Bronchial epithelial cell (primary cell): ENCODE data around the gene ZNF319. TPM values are rescaled to one million over a fixed set of nuclear protein-coding genes. Genes with fewer than 3 reads are reported as not detected.

Experiments
- DNase-seq: peaks from one replicate; pipeline ENCODE4 v3.0.0-alpha.2; 2010; ENCODE audit warnings: low read depth
- FAIRE-seq: peaks from 2 replicates; lab custom pipeline; 2011; peaks lifted over from hg19 to GRCh38; lab: Jason Lieb, UNC
- H3K27me3 ChIP-seq: 2 replicates; pipeline ENCODE4 v1.5.1; 2011; ENCODE audit warnings: low read length; ENCODE audit not compliant: control insufficient read depth, insufficient read depth
- H3K36me3 ChIP-seq: 2 replicates; pipeline ENCODE4 v1.5.1; 2011; ENCODE audit warnings: low read length; ENCODE audit not compliant: control insufficient read depth, insufficient read depth
- H3K4me3 ChIP-seq: 2 replicates; pipeline ENCODE4 v1.5.1; 2011; ENCODE audit warnings: mild to moderate bottlenecking, low read depth, low read length, control low read depth
- total RNA-seq: library from RNA; depleted of rRNA; stranded (reverse); fragments of >200 nt; gene quantifications from 2 replicates; pipeline ENCODE4 v1.2.1, GENCODE V29; 2014
- TF ChIP-seq, protein P1 (sequence below): IDR thresholded peaks from 2 replicates; pipeline ENCODE4 v1.5.1; 2011; ENCODE audit warnings: mild to moderate bottlenecking, moderate library complexity, low read length, control low read depth, inconsistent platforms; ENCODE audit not compliant: insufficient read depth, severe bottlenecking

ZNF319 gene
- total RNA-seq, 1 donor from 2014 or later = 2.4 TPM

DNA sequence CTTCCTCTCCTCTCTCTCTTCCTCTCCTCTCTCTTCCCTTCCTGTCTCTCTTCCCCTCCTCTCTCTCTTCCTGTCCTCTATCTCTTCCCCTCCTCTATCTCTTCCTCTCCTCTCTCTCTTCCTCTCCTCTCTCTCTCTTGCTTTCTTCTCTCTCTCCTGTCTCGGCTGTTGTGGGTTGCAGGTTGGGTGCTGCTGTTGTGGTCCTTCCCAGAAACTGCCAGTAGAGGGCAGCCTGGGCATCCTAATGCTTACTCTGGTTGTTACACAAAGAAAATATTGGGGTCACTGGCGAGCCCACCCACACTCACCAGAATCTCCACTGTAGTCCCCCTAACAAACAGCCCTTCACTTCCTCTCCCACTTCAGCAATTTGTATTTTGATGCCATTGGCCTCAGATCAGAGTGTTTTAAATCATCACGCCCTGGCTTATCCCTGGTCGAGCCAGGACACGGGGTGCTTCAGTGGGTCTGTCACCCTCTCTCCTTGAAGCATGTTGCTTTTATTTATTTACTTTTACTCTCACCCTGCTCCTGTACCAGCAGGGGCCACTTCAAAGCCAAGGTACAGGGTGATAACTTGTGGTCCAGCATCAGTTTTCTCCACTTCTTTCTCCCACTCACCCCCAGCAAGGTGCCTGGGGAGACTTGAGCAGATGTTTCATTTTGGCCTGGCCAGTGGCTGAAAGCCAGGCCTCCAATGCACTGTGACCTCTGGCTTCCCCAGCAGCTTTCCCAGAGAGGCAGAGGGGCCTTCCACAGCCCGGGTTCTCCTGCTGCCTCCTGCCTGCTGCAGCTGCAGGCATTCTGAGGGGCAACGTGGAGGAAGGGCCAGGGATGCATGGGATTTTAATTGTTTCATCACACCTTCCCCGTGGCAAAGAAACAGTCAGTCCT lies 20.4 kb upstream of the ZNF319 start:
- Histone ChIP-seq H3K36me3 (peaks cover 6% of the 10 kb centered on the region), H3K4me3 (no peak overlapping the region), H3K27me3 (no peaks in the 10 kb centered on the region)
- FAIRE-seq (no peak), DNase-seq (peak; percentile 48)
- TF ChIP-seq, protein P1, sequence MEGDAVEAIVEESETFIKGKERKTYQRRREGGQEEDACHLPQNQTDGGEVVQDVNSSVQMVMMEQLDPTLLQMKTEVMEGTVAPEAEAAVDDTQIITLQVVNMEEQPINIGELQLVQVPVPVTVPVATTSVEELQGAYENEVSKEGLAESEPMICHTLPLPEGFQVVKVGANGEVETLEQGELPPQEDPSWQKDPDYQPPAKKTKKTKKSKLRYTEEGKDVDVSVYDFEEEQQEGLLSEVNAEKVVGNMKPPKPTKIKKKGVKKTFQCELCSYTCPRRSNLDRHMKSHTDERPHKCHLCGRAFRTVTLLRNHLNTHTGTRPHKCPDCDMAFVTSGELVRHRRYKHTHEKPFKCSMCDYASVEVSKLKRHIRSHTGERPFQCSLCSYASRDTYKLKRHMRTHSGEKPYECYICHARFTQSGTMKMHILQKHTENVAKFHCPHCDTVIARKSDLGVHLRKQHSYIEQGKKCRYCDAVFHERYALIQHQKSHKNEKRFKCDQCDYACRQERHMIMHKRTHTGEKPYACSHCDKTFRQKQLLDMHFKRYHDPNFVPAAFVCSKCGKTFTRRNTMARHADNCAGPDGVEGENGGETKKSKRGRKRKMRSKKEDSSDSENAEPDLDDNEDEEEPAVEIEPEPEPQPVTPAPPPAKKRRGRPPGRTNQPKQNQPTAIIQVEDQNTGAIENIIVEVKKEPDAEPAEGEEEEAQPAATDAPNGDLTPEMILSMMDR = peak; percentile 80

DNA sequence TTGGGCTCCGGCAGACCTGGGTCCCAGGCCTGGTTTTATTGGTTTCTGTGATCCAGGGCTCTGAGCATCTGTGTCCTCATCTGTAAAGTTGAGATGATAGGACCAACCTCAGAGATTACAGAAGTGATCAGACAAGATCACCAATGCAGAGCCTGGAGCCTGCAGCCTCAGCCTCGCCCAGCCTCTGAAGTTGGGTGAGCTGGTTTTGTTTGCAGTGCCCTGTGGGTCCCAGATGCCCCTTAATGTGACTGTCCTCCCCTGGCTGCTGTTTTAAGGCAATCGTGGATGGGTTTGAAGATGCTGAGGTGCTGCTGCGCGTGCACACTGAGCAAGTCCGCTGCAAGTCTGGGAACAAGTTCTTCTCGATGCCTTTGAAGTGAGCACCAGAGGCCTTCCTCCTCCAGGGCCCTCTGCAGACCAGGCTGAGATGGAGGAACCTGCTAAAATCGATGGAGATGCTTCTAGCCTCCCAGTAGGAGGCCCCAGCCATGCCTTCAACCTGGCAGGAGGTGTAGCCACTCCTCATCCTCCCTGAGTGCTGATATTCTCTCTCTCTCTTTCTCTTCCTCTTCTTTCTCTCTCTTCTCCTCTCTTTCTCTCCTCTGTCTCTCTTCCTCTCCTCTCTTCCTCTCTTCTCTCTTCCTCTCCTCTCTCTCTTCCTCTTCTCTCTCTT lies 19.5 kb upstream of the ZNF319 start:
- FAIRE-seq = no peak
- H3K27me3 ChIP-seq = no peaks in the 10 kb centered on the region
- no peak for DNase-seq
- TF ChIP-seq, protein P1 = no peak
- no peak overlapping the region for H3K4me3 ChIP-seq
- peaks cover 6% of the 10 kb centered on the region for H3K36me3 ChIP-seq

DNA sequence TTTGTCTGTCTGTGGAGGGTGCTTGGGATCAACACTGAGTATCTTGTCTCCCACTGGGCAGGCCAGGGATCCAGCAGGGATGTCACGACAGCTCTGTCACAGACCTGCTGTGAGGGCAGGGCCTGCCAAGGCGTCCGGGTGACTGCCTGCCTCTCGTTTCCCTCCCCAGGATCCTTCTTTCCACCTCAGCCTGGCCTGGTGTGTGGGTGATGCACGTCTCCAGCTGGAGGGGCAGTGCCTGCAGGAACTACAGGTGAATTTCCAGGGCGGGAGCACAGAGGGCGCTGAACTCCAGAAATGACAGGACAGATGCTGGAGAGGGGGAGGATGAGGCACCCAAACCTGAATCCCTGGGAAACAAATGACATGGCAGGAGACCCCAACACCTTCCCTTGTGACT lies 18.3 kb upstream of the ZNF319 start:
- Histone ChIP-seq H3K36me3 (peaks cover 6% of the 10 kb centered on the region), H3K4me3 (no peak overlapping the region), H3K27me3 (no peaks in the 10 kb centered on the region)
- TF ChIP-seq, protein P1 = no peak
- no peak for FAIRE-seq
- DNase-seq = no peak

DNA sequence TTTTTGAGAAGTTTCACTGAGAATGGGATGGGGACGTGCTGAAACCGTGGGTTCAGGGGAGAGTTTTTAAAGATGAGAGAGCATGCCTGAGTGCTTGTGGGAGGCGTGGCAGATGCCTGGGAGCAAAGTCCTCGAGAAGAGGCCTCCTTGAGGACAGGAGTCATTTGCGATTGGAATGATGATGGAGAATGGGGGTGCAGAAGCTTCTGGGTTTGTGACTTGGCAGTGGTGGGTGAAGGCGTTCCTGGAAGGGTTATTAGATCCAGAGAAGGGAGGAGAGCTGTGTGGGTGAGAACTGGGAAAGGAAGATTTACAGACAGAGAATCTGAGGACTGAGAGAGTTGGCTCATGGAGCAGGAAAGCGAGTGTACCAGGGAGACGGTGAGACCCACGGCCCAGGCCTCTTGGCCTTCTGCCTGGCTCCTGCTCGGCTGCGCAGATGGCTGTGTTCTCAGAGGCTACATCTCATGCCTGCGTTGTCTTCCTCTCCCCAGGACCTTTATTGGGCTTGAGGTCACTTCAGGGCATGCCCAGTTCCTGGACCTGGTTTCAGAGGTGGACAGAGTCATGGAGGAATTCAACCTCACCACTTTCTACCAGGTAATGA lies 16.5 kb upstream of the ZNF319 start:
- Histone ChIP-seq H3K36me3 (peaks cover 16% of the 10 kb centered on the region), H3K27me3 (no peaks in the 10 kb centered on the region), H3K4me3 (no peak overlapping the region)
- TF ChIP-seq, protein P1 = no peak
- FAIRE-seq (no peak), DNase-seq (no peak)

DNA sequence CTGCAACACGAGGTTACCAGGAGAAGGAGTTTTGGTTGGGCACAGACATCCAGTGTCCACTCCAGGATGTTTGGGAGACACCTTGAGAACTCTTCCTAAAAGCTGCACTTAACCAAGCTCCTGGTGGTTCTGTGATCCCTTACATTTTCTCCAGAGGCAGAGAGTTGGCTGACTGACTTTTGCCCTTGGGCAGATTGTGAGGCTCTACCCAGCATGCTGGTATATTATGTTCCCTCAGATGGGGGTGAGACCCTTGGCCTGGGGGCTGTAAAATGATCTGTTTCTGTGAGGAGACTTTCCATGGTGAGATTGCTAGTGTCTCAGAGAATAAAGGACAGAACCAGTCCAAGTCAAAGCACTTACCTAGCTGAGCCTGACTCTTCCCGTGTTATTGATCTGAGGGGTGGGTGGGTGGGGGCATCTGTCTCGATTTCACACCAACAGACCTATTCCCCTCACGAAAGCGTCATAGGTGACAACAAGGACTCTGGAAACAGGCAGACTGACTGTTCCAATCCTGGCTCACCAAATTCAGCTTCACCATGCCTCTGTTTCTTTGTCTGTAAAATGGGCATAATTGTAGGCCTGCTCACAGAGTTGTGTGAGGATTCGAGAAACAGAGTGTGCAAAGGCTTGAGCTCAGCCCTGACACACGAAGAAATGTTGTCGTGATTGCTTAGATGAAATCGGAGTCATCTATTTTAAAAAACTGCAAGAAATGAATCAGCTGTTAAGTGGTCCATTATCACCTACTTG lies 12.9 kb upstream of the ZNF319 start:
- Histone ChIP-seq H3K27me3 (no peaks in the 10 kb centered on the region), H3K36me3 (peaks cover 22% of the 10 kb centered on the region), H3K4me3 (no peak overlapping the region)
- FAIRE-seq (no peak), DNase-seq (no peak)
- TF ChIP-seq, protein P1 = no peak
